HL-60 (cell line): Measurements from ENCODE around the gene CYB5R4.

ENCODE experiments used
- DNase-seq, 2 experiments: peaks; one replicate each; pipeline ENCODE4 v3.0.0-alpha.2; 2010 to 2020; ENCODE audit warnings: low read depth in 1 of 2, low spot score in 1 of 2
- H3K27ac ChIP-seq: fragments of 250-450 bp; sonication (Bioruptor Pico); replicated peaks from 2 replicates; pipeline ENCODE4 v1.5.1; 2020; ENCODE audit warnings: mild to moderate bottlenecking, moderate library complexity
- H3K27me3 ChIP-seq: fragments of 250-450 bp; sonication (Bioruptor Pico); 2 replicates; pipeline ENCODE4 v1.5.1; 2021; ENCODE audit warnings: mild to moderate bottlenecking, moderate library complexity; ENCODE audit not compliant: insufficient read depth, poor library complexity, severe bottlenecking
- H3K4me3 ChIP-seq: replicated peaks from 2 replicates; pipeline ENCODE4 v1.5.1; 2011; ENCODE audit warnings: mild to moderate bottlenecking, control low read depth, low read length; ENCODE audit not compliant: insufficient read depth
- CTCF ChIP-seq: IDR thresholded peaks from one replicate; pipeline ENCODE4 v1.5.1; 2011; ENCODE audit warnings: low read length, control low read depth, inconsistent platforms; ENCODE audit not compliant: insufficient read depth
- GABPA ChIP-seq: IDR thresholded peaks from 2 replicates; pipeline ENCODE4 v1.6.1; 2012; ENCODE audit warnings: low read depth
- POLR2AphosphoS5 ChIP-seq: IDR thresholded peaks from 2 replicates; pipeline ENCODE4 v1.6.1; 2012; ENCODE audit warnings: low read depth
- REST ChIP-seq: IDR thresholded peaks from 2 replicates; pipeline ENCODE4 v1.6.1; 2012; ENCODE audit warnings: low read depth; ENCODE audit not compliant: insufficient replicate concordance
- SPI1 ChIP-seq: IDR thresholded peaks from 2 replicates; pipeline ENCODE4 v1.6.1; 2012; ENCODE audit warnings: low read depth, mild to moderate bottlenecking, borderline replicate concordance

Gene CYB5R4

GRCh38 chr6:83974409-83975050, 115.0 kb downstream of the CYB5R4 start:
- H3K27ac ChIP-seq = no peak overlapping the region
- DNase-seq = no peak
- no peaks in the 10 kb centered on the region for H3K27me3 ChIP-seq
- no peak overlapping the region for H3K4me3 ChIP-seq
- no peak for TF ChIP-seq CTCF
- no peak for TF ChIP-seq POLR2AphosphoS5
- TF ChIP-seq SPI1 = no peak
- TF ChIP-seq GABPA = no peak
- TF ChIP-seq REST = no peak

- H3K4me3 ChIP-seq = no peak overlapping the region
- no peak overlapping the region for H3K27ac ChIP-seq
- TF ChIP-seq POLR2AphosphoS5 = no peak
- no peak for TF ChIP-seq SPI1
- no peak for TF ChIP-seq REST
- no peak for TF ChIP-seq GABPA
- TF ChIP-seq CTCF = no peak
- no peaks in the 10 kb centered on the region for H3K27me3 ChIP-seq
- DNase-seq = no peak
Measured at GRCh38 chr6:83976037-83976755, 116.7 kb downstream of the CYB5R4 start.

GRCh38 chr6:83976871-83977270, 117.4 kb downstream of the CYB5R4 start:
- H3K27ac ChIP-seq = no peak overlapping the region
- H3K4me3 ChIP-seq = no peak overlapping the region
- H3K27me3 ChIP-seq = no peaks in the 10 kb centered on the region
- DNase-seq = no peak
- no peak for TF ChIP-seq REST
- no peak for TF ChIP-seq CTCF
- no peak for TF ChIP-seq SPI1
- TF ChIP-seq GABPA = no peak
- TF ChIP-seq POLR2AphosphoS5 = no peak
